GM13976 (cell line): ENCODE measurements around the gene RCAN2.

Experiments
- DNase-seq: peaks from one replicate; pipeline ENCODE4 v3.0.0; 2012; ENCODE audit warnings: low spot score
- CTCF ChIP-seq: IDR thresholded peaks from 2 replicates; pipeline ENCODE4 v1.5.1; 2012; ENCODE audit warnings: borderline replicate concordance, mild to moderate bottlenecking; ENCODE audit not compliant: insufficient read depth; ENCODE audit errors: extremely low read depth, missing control alignments, control extremely low read depth
- in situ Hi-C: fragments of 300-500 bp; cut with MboI; formaldehyde crosslinking; loops from one replicate; pipeline ENCODE4 v1.12.0; 2022; ENCODE audit warnings: low sequenced_read_pairs, mixed read lengths, inconsistent platforms; ENCODE audit not compliant: unreplicated experiment

RCAN2 gene

GRCh38 chr6:46367354-46368168 is 123.7 kb downstream of the RCAN2 start:
- no peak for TF ChIP-seq CTCF
- in situ Hi-C loops = no loop called here
- no peak for DNase-seq

- in situ Hi-C loops = no loop called here
- no peak for DNase-seq
- TF ChIP-seq CTCF = no peak
Observed at GRCh38 chr6:46366190-46366900, 124.9 kb downstream of the RCAN2 start.

GRCh38 chr6:46357591-46357990 is 133.7 kb downstream of the RCAN2 start:
- no peak for TF ChIP-seq CTCF
- in situ Hi-C loops = no loop called here
- no peak for DNase-seq

- no peak for DNase-seq
- in situ Hi-C loops = no loop called here
- TF ChIP-seq CTCF = no peak
Observed at GRCh38 chr6:46356543-46356942, 134.7 kb downstream of the RCAN2 start.

GRCh38 chr6:46353528-46353927 is 137.7 kb downstream of the RCAN2 start:
- in situ Hi-C loops = no loop called here
- DNase-seq = no peak
- TF ChIP-seq CTCF = no peak

GRCh38 chr6:46352541-46353268 is 138.5 kb downstream of the RCAN2 start:
- DNase-seq = no peak

More at GRCh38 chr6:46352541-46353268, 138.5 kb downstream of the RCAN2 start:
- in situ Hi-C loops = no loop called here
- TF ChIP-seq CTCF = no peak
